Smooth muscle cell (in vitro differentiated cells): Measurements from ENCODE around the gene SAFB2. TPM values are rescaled to one million over a fixed set of nuclear protein-coding genes. Genes with fewer than 3 reads are reported as not detected.

Experiments
- DNase-seq: peaks from one replicate; lab custom pipeline; 2025; ENCODE audit not compliant: unreplicated experiment; lab: John Stamatoyannopoulos, UW
- H2AFZ ChIP-seq: fragments of 200-600 bp; sonication (generic); 2 replicates; pipeline ENCODE4 v1.6.0; 2016; ENCODE audit warnings: antibody characterized with exemption, low read depth, mild to moderate bottlenecking
- H3F3A ChIP-seq: fragments of 200-600 bp; sonication (generic); 2 replicates; pipeline ENCODE4 v1.6.0; 2017; ENCODE audit warnings: antibody characterized with exemption, low read depth
- H3K27ac ChIP-seq: fragments of 200-600 bp; sonication (generic); 2 replicates; pipeline ENCODE4 v1.5.1; 2016; ENCODE audit warnings: low read depth, mild to moderate bottlenecking
- H3K27me3 ChIP-seq: fragments of 200-600 bp; sonication (generic); 2 replicates; pipeline ENCODE4 v1.6.1; 2016; ENCODE audit warnings: low read depth, mild to moderate bottlenecking
- H3K36me3 ChIP-seq: fragments of 200-600 bp; sonication (generic); 2 replicates; pipeline ENCODE4 v1.5.1; 2016; ENCODE audit warnings: low read depth
- H3K4me1 ChIP-seq: fragments of 200-600 bp; sonication (generic); 2 replicates; pipeline ENCODE4 v1.5.1; 2016; ENCODE audit warnings: low read depth
- H3K4me2 ChIP-seq: fragments of 200-600 bp; sonication (generic); 2 replicates; pipeline ENCODE4 v1.6.0; 2016; ENCODE audit warnings: mild to moderate bottlenecking
- H3K4me3 ChIP-seq: fragments of 200-600 bp; sonication (generic); 2 replicates; pipeline ENCODE4 v1.5.1; 2016; ENCODE audit warnings: mild to moderate bottlenecking
- H3K79me2 ChIP-seq: fragments of 200-600 bp; sonication (generic); 2 replicates; pipeline ENCODE4 v1.6.0; 2016; ENCODE audit warnings: low read depth, mild to moderate bottlenecking
- H3K9ac ChIP-seq: fragments of 200-600 bp; sonication (generic); 2 replicates; pipeline ENCODE4 v1.6.0; 2016; ENCODE audit warnings: low read depth
- H3K9me3 ChIP-seq: fragments of 200-600 bp; sonication (generic); replicated peaks from 2 replicates; pipeline ENCODE4 v1.5.1; 2016; ENCODE audit warnings: low read depth
- H4K20me1 ChIP-seq: fragments of 200-600 bp; sonication (generic); 2 replicates; pipeline ENCODE4 v1.6.0; 2016; ENCODE audit warnings: low read depth
- WGBS: methylation state at CpG from one replicate; pipeline ENCODE4 v1.1.7; 2016; ENCODE audit warnings: low lambda C conversion rate; 5-methylcytosine and 5-hydroxymethylcytosine counted together
- polyA plus RNA-seq: library from polyadenylated mRNA; unstranded; fragments of >200 nt; fragmentation: Nextera tagmentation; extraction: Ambion mirVana; gene quantifications from 2 replicates; pipeline ENCODE4 v1.2.1, GENCODE V29; 2016
- total RNA-seq: library from RNA; depleted of rRNA; stranded (reverse); fragments of >200 nt; gene quantifications from 2 replicates; pipeline ENCODE4 v1.2.3, GENCODE V29; 2014
- TF ChIP-seq, protein P1 (sequence below): fragments of 200-600 bp; sonication (generic); IDR thresholded peaks from 2 replicates; pipeline ENCODE4 v1.5.1; 2017; ENCODE audit warnings: borderline replicate concordance, mild to moderate bottlenecking, antibody characterized with exemption; ENCODE audit not compliant: insufficient read depth, poor library complexity, severe bottlenecking

SAFB2 gene
- total and polyA plus RNA-seq, 2 experiments from 2014 or later = 28.9 to 44.9 TPM

DNA sequence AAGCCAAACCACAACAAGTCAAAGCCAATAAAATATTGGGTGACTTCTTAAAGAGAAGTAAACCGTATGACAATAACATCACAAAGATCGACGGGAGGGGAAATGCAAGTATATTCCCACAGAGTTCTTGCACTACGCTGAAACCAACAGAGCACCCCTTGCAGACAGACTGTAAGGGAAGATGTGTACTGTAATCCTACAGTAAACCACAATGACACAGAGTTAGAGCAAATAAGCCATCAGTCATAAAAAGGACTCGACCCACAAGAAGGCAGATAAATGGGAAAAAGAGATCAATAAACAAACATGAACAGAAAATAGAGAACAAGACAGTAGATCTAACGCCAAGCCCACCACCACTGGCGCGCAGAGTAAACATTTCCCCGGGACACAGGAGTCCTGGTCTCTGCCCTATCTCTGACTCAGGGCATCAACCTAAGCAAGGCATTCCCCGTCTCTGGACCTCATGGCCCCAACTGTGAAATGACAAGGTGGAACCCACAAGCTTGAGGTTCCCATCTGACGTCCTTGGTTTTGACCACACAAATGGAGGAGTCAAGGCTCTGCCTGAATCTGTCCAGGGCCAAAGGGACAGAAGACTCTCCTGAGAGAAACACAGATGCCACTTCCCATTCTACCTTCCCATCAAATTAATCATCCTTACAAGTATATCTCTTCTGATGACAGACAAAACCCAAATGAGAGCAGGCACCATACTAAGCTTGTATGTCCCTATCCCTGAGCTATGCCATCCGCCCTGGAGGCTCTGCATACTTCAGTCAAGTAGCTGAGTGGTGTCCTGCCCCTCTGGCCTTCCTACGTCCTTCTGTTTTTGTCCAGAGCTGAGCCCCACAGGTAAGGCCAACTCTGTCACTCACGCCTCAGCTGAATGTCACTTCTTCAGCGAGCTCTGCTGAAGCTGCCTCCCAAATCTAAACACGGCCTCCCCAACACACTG, 15.0 kb downstream of the SAFB2 start:
- Histone ChIP-seq H3F3A (no peaks in the 10 kb centered on the region), H3K9me3 (no peaks in the 10 kb centered on the region), H3K27ac (no peak overlapping the region), H3K4me1 (no peaks in the 10 kb centered on the region), H3K36me3 (peaks cover 30% of the 10 kb centered on the region), H3K27me3 (no peaks in the 10 kb centered on the region), H3K9ac (no peak overlapping the region), H2AFZ (no peak overlapping the region), H3K4me3 (no peak overlapping the region), H3K4me2 (no peak overlapping the region), H4K20me1 (peaks cover 46% of the 10 kb centered on the region), H3K79me2 (peaks cover 24% of the 10 kb centered on the region)
- 92% methylated on average over 16 of the region's 16 CpGs for WGBS
- TF ChIP-seq, protein P1, sequence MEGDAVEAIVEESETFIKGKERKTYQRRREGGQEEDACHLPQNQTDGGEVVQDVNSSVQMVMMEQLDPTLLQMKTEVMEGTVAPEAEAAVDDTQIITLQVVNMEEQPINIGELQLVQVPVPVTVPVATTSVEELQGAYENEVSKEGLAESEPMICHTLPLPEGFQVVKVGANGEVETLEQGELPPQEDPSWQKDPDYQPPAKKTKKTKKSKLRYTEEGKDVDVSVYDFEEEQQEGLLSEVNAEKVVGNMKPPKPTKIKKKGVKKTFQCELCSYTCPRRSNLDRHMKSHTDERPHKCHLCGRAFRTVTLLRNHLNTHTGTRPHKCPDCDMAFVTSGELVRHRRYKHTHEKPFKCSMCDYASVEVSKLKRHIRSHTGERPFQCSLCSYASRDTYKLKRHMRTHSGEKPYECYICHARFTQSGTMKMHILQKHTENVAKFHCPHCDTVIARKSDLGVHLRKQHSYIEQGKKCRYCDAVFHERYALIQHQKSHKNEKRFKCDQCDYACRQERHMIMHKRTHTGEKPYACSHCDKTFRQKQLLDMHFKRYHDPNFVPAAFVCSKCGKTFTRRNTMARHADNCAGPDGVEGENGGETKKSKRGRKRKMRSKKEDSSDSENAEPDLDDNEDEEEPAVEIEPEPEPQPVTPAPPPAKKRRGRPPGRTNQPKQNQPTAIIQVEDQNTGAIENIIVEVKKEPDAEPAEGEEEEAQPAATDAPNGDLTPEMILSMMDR = no peak
- DNase-seq = no peak

DNA sequence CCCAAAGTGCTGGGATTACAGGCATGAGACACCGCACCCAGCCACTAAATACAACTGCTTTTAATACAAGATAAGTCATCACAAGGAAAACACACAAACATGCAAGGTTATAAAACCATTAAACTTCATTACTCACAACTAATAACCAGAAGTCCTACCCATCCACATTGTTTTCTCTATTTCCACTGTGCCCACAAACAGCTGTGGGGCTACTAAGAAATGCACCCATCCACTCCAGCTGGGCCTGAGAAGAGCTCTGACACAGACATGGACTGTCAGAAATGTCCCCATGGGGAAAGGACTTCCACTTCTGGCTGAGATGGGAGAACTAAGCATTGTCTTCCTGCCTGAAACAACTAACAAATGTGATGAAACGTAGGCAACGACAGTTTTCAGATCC, 17.2 kb downstream of the SAFB2 start:
- 95% methylated on average over 3 of the region's 3 CpGs for WGBS
- no peak overlapping the region for H3K4me2 ChIP-seq
- H3K36me3 ChIP-seq = peaks cover 17% of the 10 kb centered on the region
- no peaks in the 10 kb centered on the region for H3K9me3 ChIP-seq
- peaks cover 20% of the 10 kb centered on the region for H3K79me2 ChIP-seq
- H3K4me3 ChIP-seq = no peak overlapping the region
- no peaks in the 10 kb centered on the region for H3K27me3 ChIP-seq
- peaks cover 66% of the 10 kb centered on the region for H4K20me1 ChIP-seq
- DNase-seq = no peak
- H2AFZ ChIP-seq = no peak overlapping the region
- H3K9ac ChIP-seq = no peak overlapping the region
- H3K4me1 ChIP-seq = no peaks in the 10 kb centered on the region
- no peak overlapping the region for H3K27ac ChIP-seq
- TF ChIP-seq, protein P1 = no peak
- no peaks in the 10 kb centered on the region for H3F3A ChIP-seq

DNA sequence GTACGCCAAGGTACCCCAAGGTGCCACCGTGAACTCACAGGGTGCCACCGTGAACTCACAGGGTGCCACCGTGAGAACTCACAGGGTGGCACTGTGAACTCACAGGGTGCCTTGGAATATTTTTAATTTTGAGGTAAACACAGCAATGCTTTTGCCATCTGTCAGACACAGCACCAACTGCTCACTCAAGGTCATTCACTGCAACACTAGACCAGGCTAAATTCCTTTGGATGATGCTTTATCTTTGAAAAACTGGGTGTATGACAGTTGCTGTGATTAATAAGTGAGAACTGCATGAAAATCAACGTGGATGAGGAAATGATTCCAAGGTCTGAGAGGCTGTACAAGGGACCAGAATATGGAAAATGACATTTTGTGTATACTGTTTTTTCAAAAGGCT, 18.9 kb downstream of the SAFB2 start:
- Histone ChIP-seq H3K4me3 (no peak overlapping the region), H3K79me2 (peaks cover 19% of the 10 kb centered on the region), H3K4me1 (no peaks in the 10 kb centered on the region), H3K27me3 (no peaks in the 10 kb centered on the region), H3K9me3 (no peaks in the 10 kb centered on the region), H2AFZ (no peak overlapping the region), H4K20me1 (peaks cover 69% of the 10 kb centered on the region), H3K27ac (no peak overlapping the region), H3K9ac (no peak overlapping the region), H3K4me2 (no peak overlapping the region), H3K36me3 (peaks cover 20% of the 10 kb centered on the region), H3F3A (no peaks in the 10 kb centered on the region)
- TF ChIP-seq, protein P1 = no peak
- 96% methylated on average over 5 of the region's 5 CpGs for WGBS
- no peak for DNase-seq

DNA sequence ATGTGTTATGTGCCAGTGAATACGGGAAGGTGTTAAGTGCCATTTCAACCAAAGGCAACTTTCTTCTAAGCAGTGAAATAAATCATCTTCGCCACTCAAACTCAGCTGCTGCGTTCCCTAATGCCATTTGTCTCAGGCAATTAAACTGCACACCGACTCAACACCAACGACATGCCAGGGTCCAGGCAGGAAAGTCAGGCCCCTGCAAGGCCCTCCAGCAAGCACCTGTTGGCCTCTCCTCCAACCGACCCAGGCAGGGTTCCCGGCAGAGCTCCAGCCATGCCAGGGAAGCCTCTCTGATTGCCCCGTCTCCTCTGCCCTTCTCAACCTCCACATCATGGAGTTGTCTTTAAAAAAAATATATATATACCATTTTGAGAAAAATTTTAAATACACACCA, 21.8 kb downstream of the SAFB2 start:
- DNase-seq = no peak
- Histone ChIP-seq H3K9me3 (no peaks in the 10 kb centered on the region), H3K4me3 (no peak overlapping the region), H3K36me3 (peaks cover 33% of the 10 kb centered on the region), H3K4me2 (no peak overlapping the region), H3F3A (no peaks in the 10 kb centered on the region), H3K27ac (no peak overlapping the region), H3K79me2 (peaks cover 1% of the 10 kb centered on the region), H2AFZ (no peak overlapping the region), H3K9ac (no peak overlapping the region), H3K27me3 (no peaks in the 10 kb centered on the region), H4K20me1 (peaks cover 45% of the 10 kb centered on the region), H3K4me1 (no peaks in the 10 kb centered on the region)
- 97% methylated on average over 8 of the region's 8 CpGs for WGBS
- TF ChIP-seq, protein P1 = no peak
